Measurements from ENCODE around the gene ARHGAP40. TPM values are rescaled to one million over a fixed set of nuclear protein-coding genes. Genes with fewer than 3 reads are reported as not detected.
"Not testable (repeated sequence)": the region's sequence is repeated elsewhere in the genome, so short reads cannot be mapped to it uniquely, and the experiment has no call there.

Gene ARHGAP40
- polyA plus RNA-seq, 1 experiment = not detected

DNA sequence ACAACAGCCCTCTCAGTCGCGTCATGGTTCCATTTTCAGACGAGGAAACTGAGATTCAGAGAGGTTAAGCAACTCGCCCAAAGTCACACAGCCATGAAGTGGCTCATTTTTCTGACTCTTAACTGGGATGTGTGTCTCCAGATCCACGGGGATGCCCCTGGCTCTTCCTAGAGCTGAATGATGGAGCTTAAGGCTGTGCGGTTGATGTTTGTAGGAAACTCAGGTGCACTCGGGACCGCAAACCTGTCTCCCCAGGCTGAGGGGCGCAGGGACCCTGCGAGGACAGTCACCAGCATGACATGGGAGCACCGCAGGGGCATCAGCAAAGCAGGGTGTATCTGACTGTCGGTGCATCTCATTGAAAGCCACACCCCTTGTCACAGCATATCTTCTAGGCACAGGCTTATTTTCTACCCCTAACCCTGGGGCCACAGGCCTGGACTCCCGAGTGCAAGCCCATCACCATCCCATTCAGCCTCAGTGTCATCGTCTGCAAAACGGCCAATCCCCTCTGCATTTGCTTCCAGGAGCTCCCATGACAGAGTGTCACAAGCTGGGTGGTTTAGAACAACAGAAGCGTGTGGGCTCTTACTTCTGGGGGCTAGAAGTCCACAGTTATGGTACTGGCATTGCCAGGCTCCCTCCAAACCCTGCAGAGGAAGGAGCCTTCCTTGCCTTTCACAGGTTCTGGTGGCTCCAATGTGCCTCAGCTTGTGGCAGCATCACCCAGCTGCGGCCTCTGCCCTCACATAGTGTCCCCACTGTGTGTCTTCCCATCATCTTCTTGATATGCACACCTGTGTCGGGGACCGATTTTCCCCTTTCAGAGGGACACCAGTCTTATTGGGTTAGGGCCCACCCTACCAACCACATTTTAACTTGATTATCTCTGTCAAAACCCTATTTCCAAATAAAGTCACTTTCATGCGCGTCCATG lies 9.9 kb upstream of the ARHGAP40 start:
- Histone ChIP-seq H3K9me3 (ENCODE audit: control insufficient read depth, insufficient read depth, low read length) (no peaks in the 10 kb centered on the region), H3K4me3 (ENCODE audit: low read depth, low read length) (no peak overlapping the region), H3K27me3 (ENCODE audit: control insufficient read depth, insufficient read depth, low read length) (peaks cover 3% of the 10 kb centered on the region), H3K27ac (ENCODE audit: low read depth, low read length) (no peak overlapping the region)
- TF ChIP-seq, protein P1, sequence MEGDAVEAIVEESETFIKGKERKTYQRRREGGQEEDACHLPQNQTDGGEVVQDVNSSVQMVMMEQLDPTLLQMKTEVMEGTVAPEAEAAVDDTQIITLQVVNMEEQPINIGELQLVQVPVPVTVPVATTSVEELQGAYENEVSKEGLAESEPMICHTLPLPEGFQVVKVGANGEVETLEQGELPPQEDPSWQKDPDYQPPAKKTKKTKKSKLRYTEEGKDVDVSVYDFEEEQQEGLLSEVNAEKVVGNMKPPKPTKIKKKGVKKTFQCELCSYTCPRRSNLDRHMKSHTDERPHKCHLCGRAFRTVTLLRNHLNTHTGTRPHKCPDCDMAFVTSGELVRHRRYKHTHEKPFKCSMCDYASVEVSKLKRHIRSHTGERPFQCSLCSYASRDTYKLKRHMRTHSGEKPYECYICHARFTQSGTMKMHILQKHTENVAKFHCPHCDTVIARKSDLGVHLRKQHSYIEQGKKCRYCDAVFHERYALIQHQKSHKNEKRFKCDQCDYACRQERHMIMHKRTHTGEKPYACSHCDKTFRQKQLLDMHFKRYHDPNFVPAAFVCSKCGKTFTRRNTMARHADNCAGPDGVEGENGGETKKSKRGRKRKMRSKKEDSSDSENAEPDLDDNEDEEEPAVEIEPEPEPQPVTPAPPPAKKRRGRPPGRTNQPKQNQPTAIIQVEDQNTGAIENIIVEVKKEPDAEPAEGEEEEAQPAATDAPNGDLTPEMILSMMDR (IDR thresholded peaks at IDR 0.05; ENCODE audit: low read depth, low read length) = no peak
- POLR2A ChIA-PET = no interaction called here
- CTCF ChIA-PET = no interaction called here
- no peak for DNase-seq (ENCODE audit: low read depth, low spot score)

DNA sequence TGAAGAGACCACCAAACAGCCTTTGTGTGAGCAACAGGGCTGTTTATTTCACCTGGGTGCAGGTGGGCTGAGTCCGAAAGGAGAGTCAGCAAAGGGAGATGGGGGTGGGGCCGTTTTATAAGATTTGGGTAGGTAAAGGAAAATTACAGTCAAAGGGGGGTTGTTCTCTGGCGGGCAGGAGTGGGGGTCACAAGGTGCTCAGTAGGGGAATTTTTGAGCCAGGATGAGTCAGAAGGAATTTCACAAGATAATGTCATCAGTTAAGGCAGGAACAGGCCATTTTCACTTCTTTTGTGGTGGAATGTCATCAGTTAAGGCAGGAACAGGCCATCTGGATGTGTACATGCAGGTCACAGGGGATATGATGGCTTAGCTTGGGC lies 9.2 kb upstream of the ARHGAP40 start:
- CTCF ChIA-PET; H3K4me3 ChIP-seq (ENCODE audit: low read depth, low read length); DNase-seq (ENCODE audit: low read depth, low spot score); H3K27ac ChIP-seq (ENCODE audit: low read depth, low read length); POLR2A ChIA-PET; H3K9me3 ChIP-seq (ENCODE audit: control insufficient read depth, insufficient read depth, low read length); H3K27me3 ChIP-seq (ENCODE audit: control insufficient read depth, insufficient read depth, low read length): not testable (repeated sequence)

DNA sequence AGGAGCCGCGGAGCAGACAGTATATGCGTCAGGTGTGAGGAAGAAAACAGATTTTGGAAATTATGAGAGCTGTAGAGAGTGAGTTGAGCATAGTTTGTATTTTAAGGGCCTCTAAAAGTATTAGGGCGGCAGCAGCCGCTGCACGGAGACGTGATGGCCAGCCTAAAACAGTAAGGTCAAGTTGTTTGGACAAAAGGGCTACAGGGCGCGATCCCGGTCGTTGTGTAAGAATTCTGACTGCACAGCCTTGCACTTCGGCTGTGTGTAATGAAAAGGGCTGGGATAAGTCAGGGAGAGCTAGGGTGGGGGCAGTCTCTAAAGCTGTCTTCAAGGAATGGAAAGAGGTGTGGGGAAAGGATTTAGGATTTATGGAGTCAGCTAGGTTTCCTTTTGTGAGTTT lies 7.3 kb upstream of the ARHGAP40 start:
- H3K9me3 ChIP-seq (ENCODE audit: control insufficient read depth, insufficient read depth, low read length); H3K4me3 ChIP-seq (ENCODE audit: low read depth, low read length); POLR2A ChIA-PET; H3K27ac ChIP-seq (ENCODE audit: low read depth, low read length); DNase-seq (ENCODE audit: low read depth, low spot score); CTCF ChIA-PET; H3K27me3 ChIP-seq (ENCODE audit: control insufficient read depth, insufficient read depth, low read length): not testable (repeated sequence)

DNA sequence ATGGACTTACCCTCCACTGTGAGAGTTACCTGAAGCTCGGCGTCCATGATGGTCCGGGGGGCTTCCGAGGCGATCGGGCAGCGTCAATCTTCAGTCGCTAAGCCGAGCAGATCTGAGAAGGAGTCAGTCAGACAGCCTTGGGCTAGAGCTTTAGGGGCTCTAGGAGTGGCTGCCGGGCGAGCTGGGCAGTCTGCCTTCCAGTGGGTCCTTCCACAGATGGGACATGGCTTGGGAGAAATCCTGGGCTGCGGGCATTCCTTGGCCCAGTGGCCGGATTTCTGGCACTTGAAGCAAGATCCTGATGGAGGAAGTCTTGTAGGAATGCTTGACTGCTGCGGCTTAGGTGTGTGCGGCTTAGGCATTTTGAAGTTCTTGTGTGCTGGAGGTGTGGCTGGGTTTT lies 5.7 kb upstream of the ARHGAP40 start:
- POLR2A ChIA-PET, CTCF ChIA-PET: not testable (repeated sequence)

DNA sequence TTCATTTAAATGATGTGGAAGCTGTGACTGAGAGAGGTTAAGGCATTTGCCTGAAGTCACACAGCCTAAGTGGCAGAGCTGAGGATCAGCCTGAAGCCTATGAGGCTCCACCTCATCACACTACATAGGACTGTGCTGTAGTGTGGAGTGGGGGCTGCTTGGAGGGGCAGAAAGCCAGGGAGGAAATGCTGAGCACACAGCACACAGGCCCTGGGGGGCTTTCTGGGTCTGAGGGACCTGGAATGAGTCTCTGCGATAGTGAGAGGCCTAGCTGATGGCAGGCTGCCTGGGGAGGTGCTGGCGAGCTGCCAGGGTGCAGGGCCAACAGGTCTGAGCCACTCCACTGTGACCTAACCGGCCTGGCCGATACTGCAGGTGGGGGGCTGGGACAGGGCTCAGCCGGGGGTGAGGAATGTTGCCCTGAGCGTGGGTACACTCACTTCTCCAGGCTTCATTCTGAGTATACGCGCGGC lies 2.2 kb upstream of the ARHGAP40 start:
- TF ChIP-seq, protein P1 (IDR thresholded peaks at IDR 0.05; ENCODE audit: low read depth, low read length) = no peak
- Histone ChIP-seq H3K27me3 (ENCODE audit: control insufficient read depth, insufficient read depth, low read length) (peaks cover 40% of the 10 kb centered on the region), H3K9me3 (ENCODE audit: control insufficient read depth, insufficient read depth, low read length) (no peaks in the 10 kb centered on the region; the same call in 1 of the 2 replicates), H3K27ac (ENCODE audit: low read depth, low read length) (no peak overlapping the region), H3K4me3 (ENCODE audit: low read depth, low read length) (no peak overlapping the region)
- CTCF ChIA-PET = no interaction called here
- POLR2A ChIA-PET = no interaction called here
- no peak for DNase-seq (ENCODE audit: low read depth, low spot score)

More for the DNA sequence above, 5.7 kb upstream of the ARHGAP40 start:
- not testable (repeated sequence) for H3K9me3 ChIP-seq (ENCODE audit: control insufficient read depth, insufficient read depth, low read length); H3K4me3 ChIP-seq (ENCODE audit: low read depth, low read length); DNase-seq (ENCODE audit: low read depth, low spot score); H3K27ac ChIP-seq (ENCODE audit: low read depth, low read length)
- peaks cover 19% of the 10 kb centered on the region for H3K27me3 ChIP-seq (ENCODE audit: control insufficient read depth, insufficient read depth, low read length)

DNA sequence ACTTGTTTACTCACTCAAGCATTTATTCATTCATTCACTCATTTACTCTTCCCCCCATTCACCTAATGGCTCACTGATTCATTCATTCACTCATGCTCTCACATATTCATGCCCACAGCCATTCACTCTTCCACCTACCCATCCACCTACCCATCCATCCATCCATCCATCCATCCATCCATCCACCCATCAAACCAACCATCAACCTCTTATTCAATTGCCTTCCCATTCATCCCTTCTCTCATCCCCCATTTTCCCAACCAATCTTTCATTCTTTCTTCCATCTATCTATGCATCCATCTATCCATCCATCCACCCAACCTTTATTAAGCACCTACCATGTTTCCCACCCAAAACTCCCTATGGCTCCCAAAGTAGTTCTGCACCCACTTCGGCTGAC lies 1.6 kb upstream of the ARHGAP40 start:
- ChIA-PET CTCF (no interaction called here), POLR2A (no interaction called here)
- Histone ChIP-seq H3K27ac (ENCODE audit: low read depth, low read length) (no peak overlapping the region), H3K27me3 (ENCODE audit: control insufficient read depth, insufficient read depth, low read length) (peaks cover 40% of the 10 kb centered on the region), H3K9me3 (ENCODE audit: control insufficient read depth, insufficient read depth, low read length) (no peaks in the 10 kb centered on the region; the same call in 1 of the 2 replicates), H3K4me3 (ENCODE audit: low read depth, low read length) (no peak overlapping the region)
- TF ChIP-seq, protein P1 (IDR thresholded peaks at IDR 0.05; ENCODE audit: low read depth, low read length) = no peak
- no peak for DNase-seq (ENCODE audit: low read depth, low spot score)

All from AG04450 (cell line).